Neural progenitor cell (in vitro differentiated cells): ENCODE data around the gene NEU1. TPM values are rescaled to one million over a fixed set of nuclear protein-coding genes. Genes with fewer than 3 reads are reported as not detected.

Source experiments
- DNase-seq: peaks from one replicate; pipeline ENCODE4 v3.0.0-alpha.2; 2016; ENCODE audit warnings: low spot score
- H2AFZ ChIP-seq: fragments of 200-600 bp; sonication (generic); replicated peaks from 2 replicates; pipeline ENCODE4 v1.6.1; 2016; ENCODE audit warnings: antibody characterized with exemption
- H3F3A ChIP-seq: fragments of 200-600 bp; sonication (generic); 2 replicates; pipeline ENCODE4 v1.6.1; 2016; ENCODE audit warnings: antibody characterized with exemption, low read depth
- H3K27ac ChIP-seq: fragments of 200-600 bp; sonication (generic); 2 replicates; pipeline ENCODE4 v1.5.1; 2016; ENCODE audit warnings: mild to moderate bottlenecking
- H3K27me3 ChIP-seq: fragments of 200-600 bp; sonication (generic); 2 replicates; pipeline ENCODE4 v1.6.1; 2016; ENCODE audit warnings: mild to moderate bottlenecking, moderate library complexity
- H3K36me3 ChIP-seq: fragments of 200-600 bp; sonication (generic); 2 replicates; pipeline ENCODE4 v1.5.1; 2016
- H3K4me1 ChIP-seq: fragments of 200-600 bp; sonication (generic); 2 replicates; pipeline ENCODE4 v1.6.1; 2016; ENCODE audit warnings: mixed run types
- H3K4me2 ChIP-seq: fragments of 200-600 bp; sonication (generic); 2 replicates; pipeline ENCODE4 v1.6.1; 2016
- H3K4me3 ChIP-seq: fragments of 200-600 bp; sonication (generic); 2 replicates; pipeline ENCODE4 v1.5.1; 2016
- H3K79me2 ChIP-seq: fragments of 200-600 bp; sonication (generic); 2 replicates; pipeline ENCODE4 v1.6.1; 2016; ENCODE audit warnings: low read depth
- H3K9ac ChIP-seq: fragments of 200-600 bp; sonication (generic); 2 replicates; pipeline ENCODE4 v1.6.1; 2016
- H3K9me3 ChIP-seq: fragments of 200-600 bp; sonication (generic); 2 replicates; pipeline ENCODE4 v1.5.1; 2016; ENCODE audit warnings: low read depth
- H4K20me1 ChIP-seq: fragments of 200-600 bp; sonication (generic); 2 replicates; pipeline ENCODE4 v1.6.1; 2016; ENCODE audit warnings: low read depth
- H3K27ac Mint-ChIP-seq: 3 replicates; pipeline ENCODE4 v1.8.0; 2021; ENCODE audit warnings: mixed read lengths
- H3K27me3 Mint-ChIP-seq: 2 replicates; pipeline ENCODE4 v1.8.0; 2022; ENCODE audit warnings: low read depth, mild to moderate bottlenecking, inconsistent platforms, moderate library complexity, mixed read lengths; ENCODE audit not compliant: insufficient read depth
- H3K36me3 Mint-ChIP-seq: 3 replicates; pipeline ENCODE4 v1.8.0; 2021; ENCODE audit warnings: mixed read lengths
- H3K4me1 Mint-ChIP-seq: 3 replicates; pipeline ENCODE4 v1.8.0; 2021; ENCODE audit warnings: mixed read lengths
- H3K4me3 Mint-ChIP-seq: 3 replicates; pipeline ENCODE4 v1.8.0; 2021; ENCODE audit warnings: mild to moderate bottlenecking, moderate library complexity, mixed read lengths
- H3K9me3 Mint-ChIP-seq: 3 replicates; pipeline ENCODE4 v1.8.0; 2020; ENCODE audit warnings: mixed read lengths
- EZH2 ChIP-seq: fragments of 200-600 bp; sonication (generic); IDR thresholded peaks from 2 replicates; pipeline ENCODE4 v1.6.1; 2017; ENCODE audit warnings: antibody characterized with exemption, mild to moderate bottlenecking, moderate library complexity
- EZH2phosphoT487 ChIP-seq: fragments of 200-600 bp; sonication (generic); IDR thresholded peaks from 2 replicates; pipeline ENCODE4 v1.6.1; 2017; ENCODE audit warnings: antibody characterized with exemption
- total RNA-seq: library from RNA; depleted of rRNA; stranded (reverse); fragments of >200 nt; gene quantifications from 2 replicates; pipeline ENCODE4 v1.2.3, GENCODE V29; 2015; ENCODE audit warnings: low replicate concordance
- TF ChIP-seq, protein P1 (sequence below): fragments of 200-600 bp; sonication (generic); IDR thresholded peaks from 2 replicates; pipeline ENCODE4 v1.5.1; 2017; ENCODE audit warnings: antibody characterized with exemption, mild to moderate bottlenecking

Gene NEU1
- total RNA-seq, 1 donor from 2014 or later, result 17.4 TPM

DNA sequence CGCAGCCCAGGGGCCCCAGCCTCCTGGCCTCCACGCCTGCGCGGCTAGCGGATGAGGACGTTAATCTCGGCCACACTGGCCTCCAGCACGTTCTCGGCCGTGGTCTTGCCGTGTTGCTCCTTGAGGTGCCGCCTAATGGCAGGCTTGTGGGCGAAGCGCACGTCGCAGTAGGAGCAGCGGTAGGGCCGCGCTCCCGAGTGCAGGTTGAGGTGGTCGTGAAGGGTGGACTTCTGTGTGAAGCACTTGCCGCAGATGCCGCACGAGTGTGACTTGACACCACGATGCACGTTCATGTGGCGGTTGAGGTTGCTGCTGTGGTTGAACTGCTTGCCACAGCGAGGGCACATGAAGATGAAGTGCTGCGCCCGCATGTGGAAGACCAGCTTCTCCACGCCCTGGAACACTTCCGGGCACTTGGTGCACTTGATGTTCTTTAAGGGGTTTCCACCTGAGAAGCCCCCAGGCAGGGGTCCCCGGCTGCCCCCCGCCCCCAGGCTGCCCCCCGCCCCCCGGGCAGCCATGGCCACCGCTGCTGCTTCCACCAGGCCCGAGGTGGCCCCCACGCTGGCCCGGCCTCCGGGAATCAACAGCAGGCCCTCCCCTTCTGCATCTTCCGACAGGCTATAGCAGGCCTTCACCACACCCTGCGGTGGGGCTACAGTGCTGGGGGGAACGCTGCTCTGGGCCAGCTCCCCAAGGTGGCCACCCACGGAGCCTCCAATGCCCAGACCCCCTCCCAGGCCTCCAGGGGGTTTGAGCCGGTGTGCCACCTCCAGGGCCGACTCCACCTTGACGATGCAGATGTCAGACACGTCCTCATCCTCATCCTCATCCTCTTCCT, 37.5 kb upstream of the NEU1 start:
- Mint-ChIP-seq H3K27me3 (no peaks in the 10 kb centered on the region), H3K4me3 (peak overlapping the region; percentile 86), H3K36me3 (peaks cover 8% of the 10 kb centered on the region), H3K9me3 (no peaks in the 10 kb centered on the region), H3K27ac (no peak overlapping the region), H3K4me1 (peaks cover 38% of the 10 kb centered on the region)
- Histone ChIP-seq H3K27ac (no peak overlapping the region), H3K9me3 (no peaks in the 10 kb centered on the region), H3K27me3 (no peaks in the 10 kb centered on the region), H3F3A (peaks cover 53% of the 10 kb centered on the region), H4K20me1 (peaks cover 36% of the 10 kb centered on the region), H3K36me3 (peaks cover 10% of the 10 kb centered on the region), H3K4me2 (peak overlapping the region; percentile 95), H2AFZ (no peak overlapping the region), H3K9ac (no peak overlapping the region), H3K4me1 (peaks cover 26% of the 10 kb centered on the region), H3K79me2 (peaks cover 63% of the 10 kb centered on the region), H3K4me3 (no peak overlapping the region)
- TF ChIP-seq, protein P1, sequence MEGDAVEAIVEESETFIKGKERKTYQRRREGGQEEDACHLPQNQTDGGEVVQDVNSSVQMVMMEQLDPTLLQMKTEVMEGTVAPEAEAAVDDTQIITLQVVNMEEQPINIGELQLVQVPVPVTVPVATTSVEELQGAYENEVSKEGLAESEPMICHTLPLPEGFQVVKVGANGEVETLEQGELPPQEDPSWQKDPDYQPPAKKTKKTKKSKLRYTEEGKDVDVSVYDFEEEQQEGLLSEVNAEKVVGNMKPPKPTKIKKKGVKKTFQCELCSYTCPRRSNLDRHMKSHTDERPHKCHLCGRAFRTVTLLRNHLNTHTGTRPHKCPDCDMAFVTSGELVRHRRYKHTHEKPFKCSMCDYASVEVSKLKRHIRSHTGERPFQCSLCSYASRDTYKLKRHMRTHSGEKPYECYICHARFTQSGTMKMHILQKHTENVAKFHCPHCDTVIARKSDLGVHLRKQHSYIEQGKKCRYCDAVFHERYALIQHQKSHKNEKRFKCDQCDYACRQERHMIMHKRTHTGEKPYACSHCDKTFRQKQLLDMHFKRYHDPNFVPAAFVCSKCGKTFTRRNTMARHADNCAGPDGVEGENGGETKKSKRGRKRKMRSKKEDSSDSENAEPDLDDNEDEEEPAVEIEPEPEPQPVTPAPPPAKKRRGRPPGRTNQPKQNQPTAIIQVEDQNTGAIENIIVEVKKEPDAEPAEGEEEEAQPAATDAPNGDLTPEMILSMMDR, result no peak
- TF ChIP-seq EZH2phosphoT487 (no peak), EZH2 (no peak)
- no peak for DNase-seq

DNA sequence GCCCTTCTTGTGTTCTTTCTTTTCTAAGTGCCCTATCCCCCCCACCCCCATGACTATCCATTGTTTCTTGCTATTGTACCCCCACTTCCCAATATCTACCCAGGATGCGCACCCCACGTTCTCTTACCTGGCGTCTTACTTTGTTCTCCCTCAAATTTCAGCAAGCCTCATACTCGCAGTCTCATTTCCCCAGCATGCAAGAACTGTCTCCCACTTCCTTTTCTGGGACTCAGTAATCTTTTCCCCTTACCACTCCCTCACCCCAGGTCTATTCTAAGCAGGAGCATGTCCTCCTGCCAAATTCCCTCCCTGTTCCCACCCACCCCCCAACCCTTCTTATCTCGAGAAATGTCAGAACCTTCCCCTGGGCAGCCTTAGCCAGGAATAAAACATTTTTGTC, 36.6 kb upstream of the NEU1 start:
- Histone ChIP-seq H2AFZ (no peak overlapping the region), H3K4me2 (peak overlapping the region; percentile 97), H3K4me1 (peaks cover 26% of the 10 kb centered on the region), H3K9me3 (no peaks in the 10 kb centered on the region), H3K4me3 (no peak overlapping the region), H3K9ac (no peak overlapping the region), H3K27me3 (no peaks in the 10 kb centered on the region), H3K27ac (no peak overlapping the region), H3K79me2 (peaks cover 67% of the 10 kb centered on the region), H4K20me1 (peaks cover 36% of the 10 kb centered on the region), H3F3A (peaks cover 53% of the 10 kb centered on the region), H3K36me3 (peaks cover 13% of the 10 kb centered on the region)
- Mint-ChIP-seq H3K36me3 (peaks cover 8% of the 10 kb centered on the region), H3K27ac (no peak overlapping the region), H3K9me3 (no peaks in the 10 kb centered on the region), H3K4me1 (peaks cover 38% of the 10 kb centered on the region), H3K27me3 (no peaks in the 10 kb centered on the region), H3K4me3 (peak overlapping the region; percentile 76)
- TF ChIP-seq EZH2 (no peak), EZH2phosphoT487 (no peak)
- TF ChIP-seq, protein P1, result no peak
- no peak for DNase-seq

DNA sequence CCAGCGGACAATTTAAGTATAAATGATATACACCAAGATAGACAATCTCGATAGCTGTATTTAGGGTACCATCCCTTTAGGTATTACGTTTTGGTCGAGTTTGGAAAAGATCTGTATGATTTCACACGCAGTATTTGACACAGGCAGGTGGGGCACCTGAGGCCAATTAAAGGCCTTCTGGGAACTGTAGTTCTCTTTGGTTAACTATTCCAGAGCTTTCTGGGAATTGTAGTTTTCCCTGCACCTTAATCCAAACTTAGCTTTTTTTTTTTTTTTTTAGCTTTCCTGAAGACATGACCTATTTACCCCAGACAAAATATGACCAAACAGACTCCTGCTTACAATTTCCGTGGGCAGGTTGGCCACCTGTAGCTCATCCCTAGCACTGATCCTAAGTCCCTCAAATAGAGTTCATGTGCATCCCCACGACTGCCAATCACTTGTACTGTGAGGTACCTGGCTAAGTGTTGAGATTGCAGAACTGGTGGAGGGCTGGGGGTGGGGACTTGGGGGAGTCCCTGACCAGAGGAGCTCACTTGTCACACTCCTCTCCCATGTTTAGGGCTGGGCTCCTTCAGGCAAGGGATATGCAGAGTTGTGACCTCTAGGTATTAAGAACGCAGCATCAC, 35.9 kb upstream of the NEU1 start:
- no peak for TF ChIP-seq EZH2phosphoT487
- TF ChIP-seq, protein P1, result peak; percentile 17
- H3K27ac Mint-ChIP-seq, result no peak overlapping the region
- peak overlapping the region; percentile 98 for H3K4me3 Mint-ChIP-seq
- Histone ChIP-seq H2AFZ (no peak overlapping the region), H3K4me3 (peak overlapping the region; percentile 83), H3K36me3 (peaks cover 16% of the 10 kb centered on the region), H3K4me2 (peak overlapping the region; percentile 97), H3K27me3 (no peaks in the 10 kb centered on the region), H3K27ac (no peak overlapping the region), H3K9ac (no peak overlapping the region), H3F3A (peaks cover 55% of the 10 kb centered on the region), H3K9me3 (no peaks in the 10 kb centered on the region), H3K4me1 (peaks cover 26% of the 10 kb centered on the region), H4K20me1 (peaks cover 38% of the 10 kb centered on the region), H3K79me2 (peaks cover 68% of the 10 kb centered on the region)
- H3K9me3 Mint-ChIP-seq, result no peaks in the 10 kb centered on the region
- H3K4me1 Mint-ChIP-seq, result peaks cover 40% of the 10 kb centered on the region
- DNase-seq, result peak; percentile 78
- peaks cover 10% of the 10 kb centered on the region for H3K36me3 Mint-ChIP-seq
- H3K27me3 Mint-ChIP-seq, result no peaks in the 10 kb centered on the region
